Muscle of arm (tissue), 12 donors: ENCODE measurements around the gene GAP43. TPM values are rescaled to one million over a fixed set of nuclear protein-coding genes. Genes with fewer than 3 reads are reported as not detected.
A peak's percentile ranks its signal among the peaks of the same experiment; 100 is the strongest.

ENCODE experiments used
- DNase-seq: peaks from one replicate; pipeline ENCODE4 v3.0.0-alpha.2; 2013
- polyA plus RNA-seq, 12 donors: library from polyadenylated mRNA; unstranded; fragments of 120-200 nt; gene quantifications; one replicate each; pipeline ENCODE4 v1.2.1, GENCODE V29; 2013; ENCODE audit not compliant: insufficient read length in 12 of 12

GAP43 gene
- polyA plus RNA-seq, 12 donors, result 1.4 to 34.5 (median 2.3) TPM; not detected in 1

GRCh38 chr3:115626006-115626409 is 2.7 kb downstream of the GAP43 start:
- no peak for DNase-seq

DNA sequence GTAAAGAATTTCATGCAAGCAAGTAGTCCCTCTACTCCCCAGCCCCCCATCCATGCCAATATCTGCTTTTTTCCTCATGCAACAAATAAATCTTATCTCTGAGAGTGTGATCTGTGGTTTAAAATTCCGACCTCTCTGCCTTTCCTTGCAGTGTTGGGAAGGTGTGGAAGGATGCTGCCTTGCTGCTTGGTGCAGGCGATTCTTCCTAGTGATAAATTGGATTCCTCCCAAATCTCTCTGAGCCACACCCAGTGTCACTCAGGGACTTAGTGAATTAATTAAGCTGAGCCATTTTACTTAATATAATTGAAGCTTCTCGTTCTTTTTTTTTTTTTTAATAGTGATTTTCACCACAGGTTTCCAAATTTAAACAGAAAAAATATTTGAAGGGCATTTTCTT is 3.4 kb downstream of the GAP43 start:
- no peak for DNase-seq

GRCh38 chr3:115627180-115628074 is 4.1 kb downstream of the GAP43 start:
- no peak for DNase-seq

DNA sequence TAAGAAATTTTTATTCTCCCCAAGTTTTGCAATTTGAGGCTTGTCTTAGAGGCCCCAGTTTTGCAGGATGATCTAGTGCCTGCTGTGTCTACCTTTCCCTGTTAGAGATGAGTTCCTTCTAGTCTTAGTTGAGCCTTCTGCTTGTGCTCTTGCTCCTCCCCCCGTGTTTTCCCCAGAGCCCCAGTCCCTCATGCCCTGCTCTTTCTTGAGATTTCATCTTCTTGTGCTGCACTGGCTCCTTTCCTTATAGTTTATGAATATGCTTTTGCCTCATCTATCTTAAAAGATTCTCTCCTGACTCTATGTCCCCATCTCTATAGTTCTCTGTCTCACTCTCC is 4.7 kb downstream of the GAP43 start:
- DNase-seq, result no peak

DNA sequence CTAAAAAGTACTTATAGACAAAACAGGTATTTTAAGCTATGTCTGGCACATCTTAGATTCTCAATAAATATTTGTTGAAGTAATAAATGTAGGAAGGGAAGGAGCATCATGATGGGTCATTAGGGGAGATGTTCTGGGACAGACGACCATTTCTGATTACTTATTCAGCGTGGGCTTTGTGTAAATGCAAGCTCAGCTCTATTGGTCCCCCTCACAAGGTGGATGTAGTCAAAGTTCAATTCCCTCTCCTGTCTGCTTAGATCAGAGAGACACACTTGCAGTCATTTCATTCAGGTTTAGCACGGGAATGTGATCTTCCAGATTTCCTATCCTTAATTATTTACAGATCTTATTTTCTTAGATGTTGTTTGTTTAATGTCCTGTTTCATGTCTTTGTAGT is 7.5 kb downstream of the GAP43 start:
- no peak for DNase-seq

GRCh38 chr3:115632026-115632425 is 8.7 kb downstream of the GAP43 start:
- no peak for DNase-seq

DNA sequence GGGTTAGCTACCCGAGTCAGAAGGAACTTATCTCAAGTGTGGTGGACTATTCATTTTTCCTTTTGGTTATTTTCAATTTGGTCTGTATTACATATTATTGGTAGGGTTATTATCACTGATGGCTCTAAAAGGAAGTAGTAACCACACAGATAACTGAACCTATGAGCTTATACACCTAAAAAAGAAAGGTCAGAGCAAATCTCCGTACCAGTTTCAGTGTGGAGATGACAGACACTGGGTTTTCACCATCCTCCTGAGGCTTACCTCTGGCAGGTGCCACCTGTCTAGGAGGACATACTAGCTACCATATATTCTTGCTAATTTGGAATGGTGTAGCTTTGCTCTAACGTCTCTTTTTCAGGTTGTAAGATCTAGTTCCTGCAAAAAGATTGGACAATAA is 10.2 kb downstream of the GAP43 start:
- DNase-seq, result no peak

- no peak for DNase-seq
These were observed 10.7 kb downstream of the GAP43 start for GRCh38 chr3:115634052-115634451.

DNA sequence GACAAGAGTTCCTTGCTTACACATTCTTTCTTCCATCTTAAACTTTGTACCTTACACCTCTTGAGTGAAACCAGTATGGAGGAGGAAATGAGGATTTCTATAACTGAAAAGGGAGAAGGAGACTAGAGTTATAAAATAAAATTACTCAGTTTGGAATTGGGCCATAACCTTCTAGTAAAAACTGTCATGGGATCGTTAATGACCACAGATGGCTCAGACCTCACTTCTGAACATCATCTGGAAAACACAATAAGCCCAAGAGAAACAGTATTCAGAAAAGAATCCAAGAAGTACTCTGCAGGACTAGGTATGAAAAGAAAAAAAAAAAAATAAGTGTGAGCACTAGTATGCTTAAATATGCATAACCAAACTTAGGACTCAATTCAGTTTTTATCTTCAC is 12.1 kb downstream of the GAP43 start:
- DNase-seq, result no peak

- peak; percentile 27 for DNase-seq
These were observed 14.9 kb downstream of the GAP43 start for GRCh38 chr3:115638241-115638640.

- no peak for DNase-seq
These were observed 15.7 kb downstream of the GAP43 start for GRCh38 chr3:115638991-115639390.

DNA sequence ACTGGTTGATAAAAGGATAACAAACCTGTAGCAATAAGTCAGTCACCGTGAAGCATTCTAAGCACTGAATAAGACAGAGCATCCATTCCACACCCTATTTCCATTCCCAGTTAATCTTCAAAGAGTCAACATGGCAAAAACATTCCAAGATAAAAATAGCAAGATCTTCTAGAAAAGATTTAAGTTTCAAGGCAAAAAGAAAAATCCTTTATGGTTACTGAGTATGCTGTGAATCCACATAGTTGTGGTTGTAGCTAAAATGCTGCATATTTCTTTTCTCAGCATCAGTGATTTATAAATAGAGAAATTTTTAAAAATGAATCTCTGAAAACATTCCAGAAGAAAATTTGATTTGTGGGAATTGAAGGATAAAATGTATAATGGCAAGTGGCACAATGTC is 21.1 kb downstream of the GAP43 start:
- no peak for DNase-seq

DNA sequence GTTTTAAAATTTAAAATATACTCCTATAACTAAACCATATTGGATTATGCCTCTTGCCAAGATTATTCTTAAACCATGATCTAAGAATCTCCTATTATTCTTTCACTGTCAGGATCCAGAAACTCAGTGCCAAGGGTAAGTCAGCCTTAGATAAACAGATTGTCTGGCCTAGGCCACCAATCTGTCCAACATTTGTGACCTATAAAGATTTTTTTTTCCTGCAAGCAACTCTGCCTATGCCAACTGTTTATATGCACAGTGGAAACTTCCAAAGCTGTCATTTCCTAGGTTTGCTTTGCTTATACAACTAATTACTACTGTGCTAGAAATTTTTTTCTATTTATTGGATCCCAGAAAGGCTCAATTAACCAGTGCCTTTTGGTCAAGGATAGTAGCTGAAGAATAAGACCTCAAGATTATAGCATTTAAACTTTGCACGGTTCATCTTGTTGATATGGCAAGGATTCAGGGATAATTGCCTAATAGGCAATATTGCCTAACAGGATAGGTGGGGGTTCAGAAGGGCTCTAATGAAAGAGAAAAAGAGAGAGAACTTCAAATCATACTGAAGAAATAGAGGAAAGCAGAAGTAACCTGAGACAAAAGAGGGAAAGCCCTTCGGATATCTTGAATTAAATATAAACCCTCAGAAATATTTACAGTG is 22.8 kb downstream of the GAP43 start:
- no peak for DNase-seq

DNA sequence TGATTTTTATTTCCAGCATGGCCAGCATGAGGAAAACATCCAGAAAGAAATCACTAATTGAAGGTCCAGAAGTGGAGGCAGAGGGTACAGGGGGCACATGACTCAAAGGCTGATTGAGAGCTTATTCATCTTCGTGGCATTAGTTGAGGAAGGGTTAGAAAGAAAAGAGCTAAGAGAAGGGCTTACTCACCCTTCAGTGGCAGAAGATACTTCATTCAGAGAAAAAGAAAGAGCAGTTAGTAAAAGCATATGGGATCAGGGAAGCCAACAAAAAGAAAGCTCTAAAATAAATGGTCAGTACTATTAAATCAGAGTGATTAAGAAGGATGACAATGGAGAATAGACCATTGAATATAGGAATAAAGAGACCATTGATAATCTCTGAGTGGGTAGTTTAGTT is 25.2 kb downstream of the GAP43 start:
- no peak for DNase-seq

DNA sequence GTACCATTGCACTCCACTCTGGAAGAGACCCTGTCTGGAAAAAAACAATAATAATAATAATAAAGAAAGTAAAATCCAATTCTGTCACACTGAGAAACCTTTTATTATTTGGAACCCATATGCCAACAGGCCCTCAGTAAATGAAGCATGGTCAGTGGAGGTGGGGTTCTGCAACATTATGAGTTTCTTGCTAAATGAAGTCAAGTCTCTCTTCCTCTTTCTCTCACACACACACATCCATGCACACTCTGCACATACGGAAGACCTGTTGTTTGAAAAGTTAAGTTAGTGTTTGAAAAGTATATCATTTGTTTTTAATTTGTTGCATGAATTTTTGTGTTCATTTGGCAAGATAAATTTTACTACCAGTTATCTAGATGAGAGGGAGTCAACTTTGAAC is 27.8 kb downstream of the GAP43 start:
- DNase-seq, result no peak

- no peak for DNase-seq
These were observed 28.3 kb downstream of the GAP43 start for GRCh38 chr3:115651599-115651998.

DNA sequence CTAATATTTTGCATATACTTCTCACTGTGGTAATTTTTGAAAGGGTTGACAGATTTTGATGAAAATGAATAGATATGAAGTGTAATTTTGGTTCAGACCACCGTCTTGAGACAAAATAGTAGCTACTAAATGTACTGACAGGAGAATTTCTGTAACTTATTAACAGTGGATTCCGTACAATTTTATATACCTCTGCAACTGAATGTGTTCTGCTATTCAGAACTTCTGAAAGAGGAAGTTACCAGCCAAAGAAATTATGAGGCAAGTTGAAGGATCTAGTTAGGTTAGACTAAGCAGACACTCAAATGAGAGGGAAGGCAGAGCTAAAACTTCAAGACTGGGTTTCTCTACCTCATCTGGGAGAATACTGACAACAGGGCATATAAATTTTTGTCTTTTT is 29.4 kb downstream of the GAP43 start:
- DNase-seq, result no peak

- DNase-seq, result no peak
These were observed 32.5 kb downstream of the GAP43 start for GRCh38 chr3:115655761-115656282.

DNA sequence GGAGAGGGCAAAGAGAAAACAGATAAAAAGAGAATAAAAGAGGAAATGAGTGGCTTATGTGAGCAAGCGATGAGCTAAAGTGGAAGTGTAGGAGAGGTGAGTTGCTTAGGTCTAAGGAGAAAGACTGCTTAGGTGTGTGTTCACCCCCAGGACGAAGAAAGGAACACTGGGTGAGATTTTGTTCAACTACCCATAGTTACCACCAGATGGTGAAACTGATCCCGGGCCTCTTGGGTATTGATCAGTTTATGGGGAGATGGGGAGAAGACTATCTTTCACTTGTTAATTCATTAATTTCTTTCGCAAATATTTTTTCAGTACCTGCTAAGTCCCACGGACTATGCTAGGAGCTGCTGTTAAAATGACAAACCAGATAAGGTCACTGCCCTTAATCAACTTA is 33.9 kb downstream of the GAP43 start:
- DNase-seq, result no peak

- no peak for DNase-seq
These were observed 34.7 kb downstream of the GAP43 start for GRCh38 chr3:115658032-115658336.

DNA sequence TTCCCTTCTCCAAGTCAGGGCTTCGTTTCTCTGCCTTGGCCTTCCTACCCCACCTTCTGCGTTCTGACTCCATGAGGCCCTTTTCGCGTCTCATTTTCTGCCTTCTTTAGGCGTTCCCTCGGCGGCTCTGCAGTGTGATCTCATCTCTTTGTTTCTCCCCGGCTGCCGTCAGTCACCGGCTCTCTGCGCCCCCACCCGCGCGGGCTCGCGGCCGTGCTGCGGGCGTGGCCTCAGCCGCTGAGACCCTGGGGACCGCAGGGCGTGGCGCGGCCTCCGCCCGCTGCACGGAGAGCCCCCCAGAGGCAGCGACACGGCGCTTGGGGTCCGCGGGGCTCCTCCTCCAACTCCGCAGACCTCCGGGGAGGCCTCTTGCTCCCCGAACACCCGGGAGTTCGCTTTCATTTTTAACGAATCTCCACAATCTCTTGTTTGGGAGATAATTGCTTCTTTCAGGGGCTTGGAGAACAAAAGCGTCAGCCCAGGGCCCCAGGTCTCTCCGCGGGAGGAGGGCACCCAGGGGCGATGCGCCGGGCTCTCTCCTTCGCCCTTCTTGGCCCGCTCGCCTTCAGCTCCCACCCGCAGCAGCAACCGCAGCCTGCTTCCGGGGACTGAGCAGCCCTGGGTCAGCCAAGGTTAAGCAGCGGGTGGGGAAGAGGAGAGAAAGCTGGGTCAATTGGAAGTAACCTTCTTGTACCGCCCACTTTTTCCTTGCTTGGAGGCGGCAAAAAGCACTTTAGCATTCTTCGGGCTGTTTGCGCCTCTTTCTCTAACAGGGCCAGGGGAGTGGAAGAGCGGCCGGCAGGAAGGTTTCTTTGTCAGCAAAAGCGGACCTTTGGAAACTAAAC is 35.2 kb downstream of the GAP43 start:
- peak; percentile 87 for DNase-seq
